HG03571 (cell line): ENCODE measurements around the gene SPDYE2B.
"Not testable (repeated sequence)": the region's sequence is repeated elsewhere in the genome, so short reads cannot be mapped to it uniquely, and the experiment has no call there.

ENCODE experiments used
- ATAC-seq: cut with Tn5 transposase; IDR thresholded peaks from one replicate; pipeline ENCODE4 v1.9.1; 2021; ENCODE audit not compliant: unreplicated experiment

The SPDYE2B gene

DNA sequence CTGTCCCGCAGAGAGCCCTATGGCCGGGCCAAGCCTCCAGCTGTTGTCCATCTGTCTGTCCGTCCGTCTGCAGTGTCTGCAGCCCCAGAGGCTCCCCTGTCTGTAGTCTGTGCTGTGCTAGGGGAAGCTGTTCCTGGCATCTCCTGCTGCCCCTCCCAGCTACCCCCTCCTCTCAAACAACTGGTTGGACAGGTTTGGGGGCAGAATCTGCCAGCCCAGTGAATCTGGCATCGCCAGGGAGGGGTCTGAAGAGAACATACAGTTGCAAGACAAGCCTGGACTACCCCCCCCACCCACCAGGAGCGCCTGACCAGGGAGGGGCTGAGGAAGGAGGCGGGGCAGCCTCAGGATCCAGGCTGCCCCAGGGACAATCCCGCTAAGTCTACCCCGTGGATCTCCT lies 7.4 kb upstream of the SPDYE2B start, which contains the start of gene UPK3BL1:
Gene UPK3BL1 (minus strand): TSS at position 101 of the 400 bp plus-strand sequence. CDS start 50 bp downstream, at position 51.
- not testable (repeated sequence) for ATAC-seq

DNA sequence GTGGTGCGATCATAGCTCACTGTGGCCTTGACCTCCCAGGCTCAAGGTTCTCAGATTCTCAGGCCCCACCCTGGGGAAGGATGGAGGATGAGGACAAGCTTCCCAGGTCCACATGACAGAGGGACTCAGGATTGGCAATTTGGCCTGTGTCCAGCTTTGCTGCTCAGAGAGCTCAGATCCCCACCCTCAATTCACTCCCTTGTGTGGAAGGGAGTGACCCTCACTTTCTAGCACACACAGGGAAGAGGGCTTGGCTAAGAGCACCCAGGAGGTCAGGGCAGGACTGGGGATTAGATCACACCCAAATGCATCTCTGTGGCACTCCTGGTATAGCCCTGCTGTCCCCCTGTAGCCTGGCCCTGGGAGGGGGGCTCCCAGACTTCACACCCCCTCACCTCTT lies 6.7 kb upstream of the SPDYE2B start:
- ATAC-seq = not testable (repeated sequence)

DNA sequence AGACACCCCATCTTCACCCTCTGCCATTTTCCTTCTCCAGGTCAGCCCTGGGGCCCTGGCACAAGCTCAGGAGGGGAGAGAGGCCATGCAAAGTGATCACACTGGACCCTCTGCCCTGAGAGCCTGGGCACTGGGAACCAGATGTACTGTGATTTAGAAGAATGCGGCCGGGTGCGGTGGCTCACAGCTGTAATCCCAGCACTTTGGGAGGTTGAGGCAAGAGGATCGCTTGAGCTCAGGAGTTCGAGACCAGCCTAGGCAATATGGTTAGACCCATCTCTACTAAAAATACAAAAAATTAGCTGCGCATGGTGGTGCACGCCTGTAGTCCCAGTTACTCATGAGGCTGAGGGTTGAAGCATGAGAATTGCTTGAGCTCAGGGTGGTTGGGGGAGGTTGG lies 2.3 kb upstream of the SPDYE2B start:
- not testable (repeated sequence) for ATAC-seq

DNA sequence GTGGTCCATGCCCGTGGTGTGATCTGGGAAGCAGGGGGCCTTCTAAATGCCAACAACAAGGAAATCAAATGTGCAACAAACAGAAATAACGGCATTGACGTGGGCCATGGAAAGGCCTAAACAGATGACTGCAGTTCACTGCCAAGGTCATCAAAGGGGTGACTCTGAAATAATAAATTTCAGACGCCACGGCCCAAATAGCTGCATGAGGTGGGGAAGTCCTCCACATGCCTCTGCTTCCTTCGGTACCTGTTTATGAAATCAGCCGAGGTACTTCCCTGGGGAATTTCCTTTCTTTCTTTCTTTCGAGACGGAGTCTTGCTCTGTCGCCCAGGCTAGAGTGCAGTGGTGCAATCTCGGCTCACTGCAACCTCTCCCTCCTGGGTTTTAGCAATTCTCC lies 14.6 kb downstream of the SPDYE2B start:
- not testable (repeated sequence) for ATAC-seq

DNA sequence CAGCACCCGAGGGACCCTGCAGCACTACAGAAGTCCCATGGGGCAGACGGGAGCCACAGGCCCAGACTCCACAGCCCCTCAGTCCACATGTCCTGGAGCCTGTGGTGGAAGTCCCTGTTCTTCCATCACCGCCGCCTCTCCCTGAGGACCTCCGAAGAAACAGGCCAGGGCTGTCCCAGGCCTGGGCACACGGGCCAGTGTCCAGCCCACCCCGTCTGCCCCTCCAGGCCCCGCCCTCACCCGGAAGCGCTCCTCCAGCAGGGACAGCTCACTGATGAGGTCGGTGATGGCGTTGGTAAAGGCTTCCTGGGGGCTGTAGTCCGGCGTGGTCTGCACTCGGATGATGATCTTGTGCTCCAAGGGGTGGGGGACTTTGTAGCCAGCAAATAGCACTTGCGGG lies 16.7 kb downstream of the SPDYE2B start:
- not testable (repeated sequence) for ATAC-seq

DNA sequence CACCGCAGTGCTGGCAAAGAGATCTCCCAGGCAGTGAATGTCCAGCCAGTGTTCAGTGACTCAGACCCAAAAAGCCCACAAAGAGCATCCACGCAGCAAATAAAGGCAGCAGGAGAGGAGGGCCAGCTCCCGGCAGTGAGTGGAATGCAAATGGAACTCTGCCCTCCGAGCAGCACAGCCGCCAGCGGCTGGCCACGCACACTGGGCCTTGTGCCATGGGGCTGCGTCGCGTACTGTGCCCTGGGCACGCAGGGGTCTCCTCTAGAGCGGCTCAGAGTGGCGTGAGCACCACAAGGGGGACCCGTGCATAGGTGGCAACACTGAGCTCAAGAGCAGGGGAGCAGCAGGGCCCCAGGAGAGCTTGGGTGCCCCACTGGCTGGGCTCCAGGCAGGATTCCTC lies 17.4 kb downstream of the SPDYE2B start:
- ATAC-seq = not testable (repeated sequence)

DNA sequence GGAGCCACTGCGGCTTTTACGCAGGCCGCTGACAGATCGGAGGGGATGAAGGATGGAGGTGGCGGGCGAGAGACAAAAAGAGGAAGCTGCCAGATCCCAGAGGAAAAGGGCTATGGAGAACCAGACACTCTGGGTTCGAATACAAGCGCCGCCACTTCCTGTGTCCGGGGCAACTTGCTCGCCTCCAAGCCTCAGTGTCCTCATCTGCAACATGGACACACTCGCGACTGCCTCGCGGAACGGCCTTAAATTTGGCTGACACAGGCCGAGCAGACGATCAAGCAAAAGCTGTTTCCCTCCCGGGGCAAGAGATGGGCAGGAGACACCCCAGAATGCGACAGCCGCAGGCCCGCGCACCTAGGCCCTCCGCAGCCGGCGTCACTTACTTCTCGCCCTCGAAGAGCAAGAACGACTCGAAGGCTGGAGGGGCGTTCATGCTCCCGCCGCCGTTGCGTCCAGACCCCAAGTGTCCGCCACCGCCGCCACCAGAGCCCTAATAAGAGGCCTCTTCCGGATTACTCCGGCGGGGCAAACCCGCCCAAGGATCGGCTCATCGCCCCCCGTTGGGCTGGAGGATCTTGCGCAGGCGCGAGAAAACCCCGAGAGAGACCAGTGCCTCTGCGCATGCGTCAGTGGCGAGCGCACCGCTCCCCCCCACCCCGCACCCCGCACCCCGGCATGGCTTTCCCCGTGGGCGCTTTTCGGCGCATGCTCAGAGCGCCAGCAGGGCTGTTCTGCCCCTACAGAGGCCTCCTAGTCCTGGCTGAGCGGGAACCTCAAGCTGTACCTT lies 21.2 kb downstream of the SPDYE2B start, which contains the start of gene POLR2J2:
Gene POLR2J2 (minus strand): TSS at position 498 of the 790 bp plus-strand sequence. CDS start 62 bp downstream, at position 436.
- peak; percentile 43 for ATAC-seq

DNA sequence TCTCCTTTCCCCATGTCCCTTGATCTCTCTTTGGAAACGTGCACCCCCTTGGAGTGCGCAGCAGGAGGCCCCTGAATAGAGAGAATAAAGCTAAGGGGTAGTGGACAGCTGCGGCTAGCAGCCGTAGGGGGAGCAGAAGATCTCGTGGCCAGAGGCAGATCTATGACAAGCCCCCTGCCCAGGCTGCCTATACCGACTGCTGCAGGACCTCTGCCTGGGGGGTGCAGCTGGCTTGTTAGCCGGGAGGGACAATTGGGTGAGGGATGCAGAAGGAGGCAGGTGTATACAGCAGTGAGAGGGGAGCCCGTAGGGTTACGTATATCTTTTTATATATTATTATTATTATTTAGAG lies 21.8 kb downstream of the SPDYE2B start:
- not testable (repeated sequence) for ATAC-seq

DNA sequence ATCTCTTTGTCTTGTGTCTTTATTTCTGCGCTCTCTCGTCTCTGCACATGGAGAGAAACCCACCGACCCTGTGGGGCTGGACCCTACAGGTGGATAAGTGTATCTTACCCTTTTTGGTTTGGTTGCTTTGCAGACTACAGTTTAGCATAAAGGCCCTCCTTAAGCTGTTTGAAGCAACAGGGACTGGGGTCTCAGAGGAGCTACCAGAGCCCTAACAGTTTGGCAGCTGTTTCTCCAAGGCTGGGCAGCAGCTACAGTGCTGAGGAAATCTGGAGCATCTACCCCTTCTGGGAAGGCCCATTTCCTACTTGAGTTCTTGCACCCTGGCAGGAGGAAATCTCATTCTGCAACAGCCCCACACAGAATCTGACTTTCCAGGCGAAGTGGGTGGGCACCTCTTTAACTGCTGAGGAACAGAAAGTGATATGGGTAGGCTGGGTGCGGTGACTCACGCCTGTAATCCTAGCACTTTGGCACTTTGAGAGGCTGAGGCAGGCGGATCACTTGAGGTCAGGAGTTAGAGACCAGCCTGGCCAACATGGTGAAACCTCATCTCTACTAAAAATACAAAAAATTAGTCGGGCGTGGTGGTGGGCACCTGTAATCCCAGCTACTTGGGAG lies 23.4 kb downstream of the SPDYE2B start:
- ATAC-seq = not testable (repeated sequence)

DNA sequence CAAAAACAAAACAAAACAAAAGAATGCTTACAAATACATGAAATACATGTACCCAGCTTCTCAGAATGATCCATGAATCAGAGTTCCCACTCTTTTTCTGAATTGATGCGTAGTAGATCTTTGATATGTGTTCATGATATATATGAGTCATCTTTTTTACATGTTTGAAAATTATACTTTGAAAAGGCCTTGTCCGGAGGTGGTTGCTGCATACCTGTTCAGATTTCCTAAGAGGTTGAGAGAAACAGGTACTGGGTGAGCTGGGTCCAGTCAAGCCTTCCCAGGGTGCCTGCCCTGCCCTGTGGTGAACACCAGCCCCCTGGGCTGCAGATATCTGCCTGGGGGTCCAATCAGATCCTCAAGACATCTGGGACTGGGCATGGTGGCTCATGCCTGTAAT lies 25.4 kb downstream of the SPDYE2B start:
- ATAC-seq = not testable (repeated sequence)

DNA sequence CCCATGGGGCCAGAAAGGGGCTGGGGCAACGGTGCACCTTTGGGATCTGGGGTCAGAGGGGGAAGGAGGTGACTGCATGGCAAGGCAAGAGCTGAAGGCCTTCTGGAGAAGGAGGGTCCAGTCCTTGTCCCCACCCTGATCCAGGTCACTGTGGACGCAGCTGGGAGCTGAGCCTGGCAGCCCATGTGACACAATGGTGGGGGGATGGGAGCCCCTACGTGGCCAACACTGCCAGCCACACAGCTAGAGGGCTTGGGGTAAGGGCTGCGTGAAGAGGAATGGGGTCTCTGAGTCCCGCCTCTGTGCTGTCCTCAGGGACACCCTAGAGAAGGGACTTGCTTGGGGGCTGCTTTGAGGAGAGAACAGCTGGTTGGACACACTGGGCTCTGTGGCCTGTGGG lies 30.7 kb downstream of the SPDYE2B start:
- not testable (repeated sequence) for ATAC-seq

DNA sequence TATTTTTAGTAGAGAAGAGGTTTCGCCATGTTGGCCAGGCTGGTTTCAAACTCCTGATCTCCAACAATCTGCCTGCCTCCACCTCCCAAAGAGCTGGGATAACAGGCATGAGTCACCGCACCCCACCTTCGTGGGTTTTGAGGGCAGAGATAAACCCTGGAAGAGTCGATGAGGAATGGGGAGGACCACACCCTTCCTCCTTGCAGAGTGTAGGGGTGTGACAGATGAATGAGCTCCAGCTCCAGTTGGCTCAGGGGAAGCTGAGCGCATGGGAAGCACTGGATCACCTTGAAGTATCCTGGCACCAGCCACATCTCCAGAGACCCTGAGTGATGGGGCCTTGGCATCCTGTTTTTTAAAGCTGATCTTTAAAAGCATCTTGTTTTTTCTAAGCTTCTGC lies 32.4 kb downstream of the SPDYE2B start:
- ATAC-seq = not testable (repeated sequence)

DNA sequence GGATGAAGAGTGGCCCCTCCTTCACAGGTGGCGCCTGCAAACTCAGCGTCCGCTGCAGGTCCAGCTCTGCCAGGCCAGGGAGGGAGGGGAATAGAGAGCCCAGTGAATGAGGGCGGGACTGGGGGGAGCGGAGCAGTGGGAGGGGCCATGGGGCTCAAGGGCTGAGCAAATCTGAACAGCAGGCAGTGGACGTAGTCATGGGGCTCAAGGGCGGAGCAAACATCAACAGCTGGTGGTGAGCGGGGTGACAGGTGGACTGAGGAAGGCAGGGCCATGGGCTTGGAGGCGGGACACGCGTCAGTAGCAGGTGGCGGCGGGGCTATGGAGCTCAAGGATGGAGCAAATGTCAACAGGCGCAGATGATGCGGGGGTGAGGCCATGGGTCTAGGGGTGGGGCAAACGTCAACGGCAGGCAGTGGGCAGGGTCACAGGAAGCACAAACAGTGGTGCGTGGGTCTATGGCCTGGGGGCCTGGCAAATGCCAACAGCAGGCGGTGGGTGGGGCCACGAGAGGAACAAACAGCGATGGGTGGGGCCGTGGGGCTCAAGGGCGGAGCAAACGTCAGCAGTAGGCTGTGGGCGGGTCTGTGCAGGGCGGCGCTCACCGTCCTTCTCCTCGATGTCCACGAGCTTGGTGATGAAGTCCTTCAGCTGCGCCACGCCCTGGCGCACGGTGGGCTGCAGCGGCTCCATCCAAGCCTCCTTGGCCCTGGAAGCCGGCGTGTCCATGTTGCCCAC lies 38.3 kb downstream of the SPDYE2B start:
- peak; percentile 76 for ATAC-seq

DNA sequence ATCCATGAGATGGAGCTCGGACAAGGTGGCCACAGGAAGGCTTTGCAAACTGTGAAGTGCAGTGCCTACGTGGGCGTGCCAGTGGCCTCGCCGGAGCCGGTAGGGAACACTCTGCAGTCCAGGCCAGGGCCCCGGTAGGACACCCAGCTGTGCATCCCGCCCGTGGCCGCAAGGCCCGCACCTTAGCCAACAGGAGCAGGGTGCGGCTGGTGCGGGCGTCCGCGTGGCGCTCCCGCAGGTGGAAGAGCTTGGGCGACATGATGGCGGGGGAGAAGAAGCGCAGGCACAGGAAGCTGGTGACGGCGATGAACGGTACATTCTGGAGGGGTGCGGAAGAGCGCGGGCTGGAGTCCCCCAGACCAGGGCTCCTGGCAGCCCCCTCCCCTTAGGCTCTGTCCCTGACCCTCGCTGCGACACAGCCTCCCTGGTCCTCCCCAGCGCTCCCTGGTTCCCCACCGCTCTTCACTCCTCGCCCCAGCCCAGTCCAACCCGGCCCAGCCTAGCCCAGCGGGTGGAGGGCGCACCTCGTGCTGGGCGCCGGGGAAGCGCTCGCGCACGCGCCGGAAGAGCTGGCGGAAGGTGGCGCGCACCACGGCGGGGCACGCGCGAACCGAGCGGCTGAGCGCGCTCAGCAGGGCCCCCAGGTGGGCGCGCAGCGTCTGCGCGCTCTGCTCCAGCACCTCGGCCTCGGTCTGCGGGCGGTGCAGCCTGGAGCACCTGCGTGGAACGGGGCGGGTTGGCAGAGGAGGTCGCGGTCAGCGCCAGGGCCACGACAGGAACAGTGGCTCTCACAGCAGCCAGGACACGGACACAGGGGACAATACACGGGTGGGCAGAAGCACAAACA lies 39.5 kb downstream of the SPDYE2B start:
- peak; percentile 58 for ATAC-seq

DNA sequence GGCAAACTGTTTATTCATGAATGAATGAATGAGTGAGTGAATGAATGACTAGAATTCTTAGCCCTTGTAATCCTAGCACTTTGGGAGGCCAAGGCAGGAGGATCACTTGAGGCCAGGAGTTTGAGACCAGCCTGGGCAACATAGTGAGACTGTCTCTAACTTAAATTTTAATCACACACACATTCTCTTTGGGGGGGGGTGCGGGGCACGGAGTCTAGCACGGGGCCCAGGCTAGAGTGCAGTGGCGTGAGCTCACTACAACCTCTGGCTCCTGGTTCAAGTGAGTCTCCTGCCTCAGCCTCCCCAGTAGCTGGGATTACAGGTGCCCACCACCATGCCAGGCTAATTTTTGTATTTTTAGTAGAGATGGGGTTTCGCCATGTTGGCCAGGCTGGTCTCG lies 40.5 kb downstream of the SPDYE2B start:
- ATAC-seq = not testable (repeated sequence)

DNA sequence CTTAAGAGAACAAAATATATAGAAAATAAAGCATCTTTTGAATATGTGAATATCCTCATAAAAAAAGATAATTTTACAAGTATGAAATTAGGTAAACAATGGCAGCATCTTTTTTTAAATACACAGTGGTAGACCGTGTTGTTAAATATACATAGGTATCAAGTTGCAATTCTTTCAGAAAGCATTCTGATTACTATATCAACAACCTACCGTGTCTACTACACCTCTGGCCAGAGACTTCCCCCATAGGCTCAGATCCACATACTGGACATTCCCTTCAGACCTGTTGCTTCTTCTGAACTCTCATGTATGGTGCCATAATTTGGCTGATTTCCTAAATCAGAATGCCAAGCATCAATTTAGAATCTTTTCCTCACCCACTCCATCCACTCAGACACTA lies 43.9 kb downstream of the SPDYE2B start:
- not testable (repeated sequence) for ATAC-seq

DNA sequence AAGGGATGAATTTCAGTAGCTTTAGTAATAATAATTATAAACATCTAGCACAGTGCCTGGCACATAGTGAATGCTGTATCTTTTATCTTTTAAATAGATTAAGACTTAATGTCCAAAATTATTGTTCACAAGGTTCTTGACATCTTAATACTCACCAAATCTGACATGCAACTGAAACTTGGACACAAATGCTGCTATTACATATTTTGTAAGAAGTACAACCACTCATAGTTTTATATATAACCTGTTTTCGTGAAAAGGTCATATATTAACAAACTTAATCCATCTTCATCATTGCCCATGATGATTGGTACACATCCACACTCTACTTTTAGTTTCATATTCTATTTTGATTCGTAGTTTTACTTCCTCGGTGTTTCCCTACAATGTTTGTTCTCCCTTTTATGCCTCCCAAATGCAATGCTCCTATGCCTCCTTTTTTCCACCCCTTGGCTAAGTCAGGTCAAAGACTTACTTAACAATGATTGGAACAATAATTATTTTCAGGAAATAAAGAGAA lies 45.0 kb downstream of the SPDYE2B start:
- peak; percentile 80 for ATAC-seq

DNA sequence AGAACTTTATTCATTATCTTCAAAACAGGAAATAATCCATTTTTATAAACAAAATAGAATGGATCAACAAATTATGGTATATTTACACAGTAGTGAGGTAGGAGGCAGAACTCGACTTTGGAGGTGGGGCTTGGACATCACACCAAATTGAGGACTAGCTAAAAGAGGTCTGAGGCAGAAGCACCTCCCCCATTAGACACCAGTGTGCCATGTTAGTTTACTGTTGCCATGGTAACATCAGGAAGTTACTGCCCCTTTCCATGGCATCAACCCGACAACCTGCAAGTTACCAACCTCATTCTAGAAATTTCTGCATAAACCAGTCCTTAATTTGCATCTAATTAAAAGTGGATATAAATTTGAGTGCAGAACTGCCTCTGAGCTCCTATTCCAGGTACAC lies 45.9 kb downstream of the SPDYE2B start:
- ATAC-seq = not testable (repeated sequence)

DNA sequence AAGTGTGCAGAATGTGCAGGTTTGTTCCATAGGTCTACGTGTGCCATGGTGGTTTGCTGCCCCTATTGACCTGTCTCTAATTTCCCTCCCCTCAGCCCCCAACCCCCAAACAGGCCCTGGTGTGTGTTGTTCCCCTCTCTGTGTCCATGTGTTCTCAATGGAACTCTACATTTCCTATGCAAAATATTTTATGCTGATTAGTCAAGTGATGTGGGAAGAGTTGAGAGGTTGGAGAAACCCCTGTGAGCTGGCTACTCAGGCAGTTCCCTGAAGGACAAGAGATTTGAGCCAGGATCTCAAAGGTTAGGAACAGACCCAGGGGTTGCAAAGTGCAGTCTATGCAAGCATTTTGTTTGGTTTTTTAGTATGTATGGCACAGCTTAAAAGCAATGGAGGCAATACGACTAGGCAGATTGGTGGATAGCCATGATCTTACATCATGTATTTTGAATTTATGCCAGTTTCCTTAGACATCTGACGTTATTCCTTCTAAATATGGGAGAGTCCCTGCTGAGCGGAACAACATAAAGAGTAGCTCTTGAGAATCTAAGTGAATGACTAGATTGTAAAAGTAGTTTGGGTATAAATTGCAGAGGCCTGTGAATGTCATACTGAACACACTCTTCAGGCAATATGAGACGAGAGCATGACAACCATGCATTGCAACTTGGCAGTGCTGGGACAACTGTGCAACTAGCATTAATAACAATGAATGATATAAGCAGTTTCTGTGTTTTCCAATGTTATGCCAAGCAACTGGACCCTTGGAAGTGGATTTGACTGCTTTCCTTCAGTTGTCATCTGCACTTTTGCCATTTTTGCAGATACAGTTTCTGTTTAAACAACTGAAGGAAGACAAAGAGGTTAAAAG lies 47.8 kb downstream of the SPDYE2B start:
- not testable (repeated sequence) for ATAC-seq
